Activated T-cell treated with anti-CD3 and anti-CD28 coated beads for 1 hour (primary cell): ENCODE results near the gene IGFBP7.

Experiments
- DNase-seq: peaks from one replicate; pipeline ENCODE4 v3.0.0-alpha.2; 2020; ENCODE audit warnings: low read depth

The IGFBP7 gene

DNA sequence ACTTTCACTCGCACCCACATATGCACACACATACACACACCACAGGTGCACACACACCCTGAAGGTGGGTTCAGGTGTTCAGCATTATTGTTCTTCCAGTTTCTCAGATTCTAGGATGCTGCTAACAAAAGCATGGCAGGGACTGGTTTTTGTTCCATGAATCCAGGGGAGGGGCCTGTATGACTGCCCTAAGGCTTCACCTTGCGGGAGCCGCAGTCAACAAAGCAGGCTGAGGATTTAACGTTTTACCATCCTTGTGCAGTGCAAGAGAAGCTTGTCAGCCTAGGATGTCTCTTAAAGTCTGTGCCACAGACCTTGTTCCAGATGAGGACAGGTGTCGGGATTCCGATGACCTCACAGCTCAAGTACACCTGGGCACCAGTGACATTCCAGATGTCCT, 69.7 kb downstream of the IGFBP7 start:
- DNase-seq, result no peak

DNA sequence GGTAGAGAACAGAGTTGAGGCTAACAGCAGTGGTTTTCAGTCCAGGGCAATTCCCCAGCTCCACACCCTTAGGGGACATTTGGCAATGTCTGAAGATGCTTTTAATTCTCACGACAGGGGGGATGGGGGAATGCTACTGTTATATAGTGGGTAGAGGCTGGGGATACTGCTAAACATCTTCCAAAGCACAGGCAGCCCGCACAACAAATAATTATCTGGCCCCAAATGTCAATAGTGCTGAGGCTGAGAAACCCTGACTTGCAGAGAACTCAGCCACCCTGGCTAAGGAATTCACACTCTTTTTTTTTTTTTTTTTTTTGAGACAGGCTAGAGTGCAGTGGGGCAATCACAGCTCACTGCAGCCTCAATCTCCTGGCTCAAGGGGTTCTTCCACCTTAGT, 70.8 kb downstream of the IGFBP7 start:
- no peak for DNase-seq

DNA sequence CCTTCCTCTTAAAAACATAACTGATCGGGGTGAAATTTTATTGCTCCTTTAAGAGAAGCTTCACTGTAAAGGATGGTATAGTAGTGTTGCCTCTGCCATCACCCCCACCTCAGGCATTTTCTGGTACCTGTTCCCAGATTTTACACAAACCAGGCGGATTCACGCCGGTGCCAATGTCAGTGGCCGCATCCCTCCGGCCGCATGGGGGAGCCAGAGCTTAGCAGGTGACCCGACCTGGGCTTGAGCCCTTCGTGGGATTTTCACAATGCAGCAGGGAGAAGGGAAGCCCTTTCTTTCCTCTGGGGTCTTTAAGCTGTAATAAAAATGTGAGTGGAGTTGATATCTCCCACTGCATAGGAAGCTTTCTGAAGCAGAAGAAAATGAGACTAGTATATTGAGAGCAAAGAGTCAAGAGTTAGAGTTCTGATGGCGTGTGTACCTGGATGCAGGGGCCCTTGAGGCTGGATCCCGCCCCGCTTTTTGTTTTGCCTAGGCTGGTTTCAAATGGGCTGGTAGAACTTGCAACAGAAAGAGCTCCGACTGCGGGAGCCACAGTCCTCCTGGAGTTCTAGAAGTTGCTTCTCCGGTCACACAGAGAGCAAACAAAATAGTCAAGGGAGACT, 72.1 kb downstream of the IGFBP7 start:
- DNase-seq, result no peak

DNA sequence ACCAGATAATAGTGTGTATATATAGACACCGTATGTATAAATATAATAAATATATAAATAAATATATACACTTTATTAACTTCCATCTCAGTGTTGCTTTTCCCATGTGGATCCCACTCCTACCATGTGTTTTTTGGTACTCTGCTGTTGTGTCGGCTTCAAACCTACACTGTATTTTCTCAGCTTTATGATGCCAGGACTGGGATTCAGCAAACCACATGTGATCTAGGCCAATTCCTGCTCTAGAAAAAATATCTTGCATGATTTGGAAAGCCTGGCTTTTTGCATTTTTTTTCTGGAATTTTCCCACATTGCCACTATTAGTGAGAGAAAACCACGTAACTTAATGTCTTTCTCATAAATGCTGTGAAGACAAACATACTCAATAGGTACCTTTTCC, 75.7 kb downstream of the IGFBP7 start:
- no peak for DNase-seq

DNA sequence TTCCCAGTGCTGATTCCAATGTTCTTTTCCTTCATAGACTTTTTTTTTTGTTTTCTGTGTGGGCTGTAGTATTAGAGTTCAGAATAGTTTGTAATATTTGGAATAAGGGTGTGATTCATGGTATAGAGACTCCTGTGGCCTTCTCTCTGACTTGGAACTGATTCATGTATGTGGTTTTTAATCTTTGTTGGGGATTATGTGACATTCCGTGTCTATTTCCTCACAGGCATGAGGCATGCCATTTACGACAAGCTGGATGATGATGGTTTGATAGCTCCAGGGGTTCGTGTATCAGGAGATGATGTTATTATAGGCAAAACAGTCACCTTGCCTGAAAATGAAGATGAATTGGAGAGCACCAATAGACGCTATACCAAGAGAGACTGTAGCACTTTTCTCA, 87.1 kb downstream of the IGFBP7 start:
- no peak for DNase-seq

DNA sequence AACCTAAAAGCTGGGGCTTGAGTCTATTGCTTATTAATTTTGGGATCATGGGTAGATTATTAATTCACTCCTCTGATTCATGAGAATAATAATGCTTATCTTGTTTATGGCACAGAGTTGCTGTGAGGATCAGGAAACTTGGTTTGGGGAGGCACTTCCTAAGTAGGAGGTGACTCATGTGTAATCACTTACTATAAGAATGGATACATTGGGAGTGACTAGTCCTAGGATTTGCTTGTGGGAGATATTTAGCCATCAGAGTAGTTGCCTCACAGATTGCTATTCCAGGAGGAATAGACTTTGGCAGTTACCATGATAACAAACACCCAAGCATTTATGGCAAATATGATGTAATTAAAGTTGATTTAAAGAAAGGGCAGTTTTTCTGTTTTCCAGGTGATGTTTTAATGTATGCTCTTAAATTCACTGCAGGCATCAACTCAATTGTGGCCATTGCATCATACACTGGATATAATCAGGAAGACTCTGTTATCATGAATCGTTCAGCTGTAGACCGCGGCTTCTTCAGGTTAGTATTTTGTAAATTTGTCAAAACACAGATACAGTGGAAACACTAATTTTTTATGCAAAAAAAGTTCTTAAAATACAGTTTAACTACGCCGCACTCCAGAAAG, 89.6 kb downstream of the IGFBP7 start:
- no peak for DNase-seq

DNA sequence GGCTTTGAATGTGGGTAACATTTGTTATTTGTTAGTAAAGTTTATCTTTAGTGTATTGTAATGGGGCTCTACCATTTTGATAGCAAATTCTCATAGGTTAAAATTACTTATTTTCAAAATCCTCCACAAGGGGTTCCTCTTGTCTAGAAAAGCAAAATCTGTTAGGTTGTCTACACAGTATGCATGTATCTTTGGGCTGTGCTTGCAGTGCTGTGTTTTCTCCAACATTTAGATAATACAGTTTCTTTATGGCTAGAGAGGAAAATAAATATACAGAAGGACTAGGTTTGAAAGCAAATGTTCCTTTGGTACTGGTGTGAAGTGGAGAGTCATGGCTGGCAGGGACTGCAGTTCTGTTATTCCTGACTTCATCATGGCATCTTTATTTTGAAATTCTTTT, 91.2 kb downstream of the IGFBP7 start:
- no peak for DNase-seq

DNA sequence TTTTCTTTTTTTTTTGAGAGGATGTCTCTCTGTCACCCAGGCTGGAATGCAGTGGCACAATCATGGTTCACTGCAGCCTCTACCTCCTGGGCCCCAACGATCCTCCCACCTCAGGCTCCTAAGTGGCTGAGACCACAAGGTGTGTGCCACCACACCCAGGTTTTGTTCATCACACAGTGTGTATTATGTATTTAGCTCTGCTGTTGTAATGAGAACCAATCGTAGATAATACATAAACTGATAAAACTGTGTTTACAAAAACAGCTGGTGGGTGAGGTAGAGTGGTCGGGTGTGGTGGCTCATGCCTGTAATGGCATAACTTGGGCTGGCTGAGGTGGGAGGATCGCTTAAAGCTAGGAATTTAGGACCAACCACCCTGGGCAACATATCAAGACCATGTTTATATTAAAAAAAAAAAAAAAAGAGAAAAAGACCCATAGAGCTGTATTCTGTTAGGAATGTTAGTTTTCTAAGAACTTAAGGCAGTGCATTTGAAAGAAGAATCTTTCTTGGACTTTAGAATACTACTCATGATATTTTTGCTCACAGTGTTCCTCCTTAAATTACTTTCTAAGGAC, 96.6 kb downstream of the IGFBP7 start:
- DNase-seq, result no peak

DNA sequence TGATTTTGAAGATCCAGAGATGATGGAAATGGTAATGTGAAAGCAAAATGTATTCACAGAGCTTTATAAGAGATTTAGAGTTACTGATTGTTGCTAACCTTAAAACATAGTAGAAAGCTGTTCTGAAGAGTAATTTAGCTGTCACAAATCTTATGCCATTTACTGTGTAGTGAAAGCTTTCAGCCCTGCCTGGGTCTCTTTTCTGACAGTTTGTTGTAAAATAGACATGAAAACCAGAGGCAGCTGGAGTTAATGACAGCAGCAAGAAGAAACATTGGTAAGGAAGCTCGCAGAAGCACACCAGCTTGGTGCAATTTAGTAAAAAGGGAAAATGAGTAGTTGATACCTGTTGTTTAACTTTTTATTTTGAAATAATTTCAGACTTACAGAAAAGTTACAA, 110.4 kb downstream of the IGFBP7 start:
- DNase-seq, result no peak

DNA sequence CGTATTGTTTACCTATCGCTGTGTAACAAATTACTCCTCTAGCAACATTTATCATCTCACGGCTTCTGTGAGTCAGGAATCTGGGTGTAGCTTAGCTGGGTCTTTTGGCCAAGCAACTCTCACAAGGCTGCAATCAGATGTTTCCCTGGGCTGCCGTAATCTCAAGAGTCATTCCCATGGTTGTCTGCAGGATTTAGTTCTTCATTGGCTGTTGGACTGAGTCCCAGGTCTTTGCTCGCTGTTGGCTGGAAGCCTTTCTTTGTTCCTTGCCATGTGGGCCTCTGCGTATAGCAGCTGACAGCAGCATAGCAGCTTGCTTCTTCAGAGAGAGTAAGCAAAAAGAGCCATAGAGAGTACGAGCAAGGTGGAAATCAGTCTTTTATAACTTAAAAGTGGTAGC, 114.7 kb downstream of the IGFBP7 start:
- no peak for DNase-seq

DNA sequence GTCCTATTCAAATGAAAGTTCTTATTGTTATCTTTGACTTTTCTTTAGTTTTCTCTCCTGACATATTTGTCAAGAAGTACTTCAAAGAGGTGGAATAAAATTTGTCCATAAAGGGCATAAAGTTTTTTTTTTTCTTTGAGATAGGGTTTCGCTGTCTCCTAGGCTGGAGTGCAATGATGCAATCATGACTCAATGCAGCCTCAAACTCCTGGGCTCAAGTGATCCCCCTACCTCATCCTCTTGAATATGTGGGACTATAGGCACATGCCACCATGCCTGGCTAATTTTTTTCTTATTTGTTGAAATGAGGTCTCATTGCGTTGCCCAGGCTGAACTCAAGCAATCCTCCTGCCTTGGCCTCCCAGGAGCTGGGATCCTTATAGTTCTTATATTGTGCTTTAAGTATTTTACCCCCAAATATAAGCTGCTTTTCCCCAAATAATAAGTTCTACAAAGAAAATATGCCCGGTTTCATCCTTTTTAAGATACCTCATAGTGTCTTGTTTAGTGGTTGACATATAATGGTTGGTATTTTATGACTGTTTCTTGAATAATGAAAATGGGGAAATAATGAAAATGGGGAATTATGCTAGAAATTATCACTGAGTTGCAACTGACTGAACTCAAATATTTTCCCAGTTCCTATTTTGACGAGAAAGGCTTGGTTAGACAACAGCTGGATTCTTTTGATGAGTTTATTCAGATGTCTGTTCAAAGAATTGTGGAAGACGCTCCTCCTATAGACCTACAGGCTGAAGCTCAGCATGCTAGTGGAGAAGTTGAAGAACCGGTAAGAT, 119.9 kb downstream of the IGFBP7 start:
- DNase-seq, result no peak

DNA sequence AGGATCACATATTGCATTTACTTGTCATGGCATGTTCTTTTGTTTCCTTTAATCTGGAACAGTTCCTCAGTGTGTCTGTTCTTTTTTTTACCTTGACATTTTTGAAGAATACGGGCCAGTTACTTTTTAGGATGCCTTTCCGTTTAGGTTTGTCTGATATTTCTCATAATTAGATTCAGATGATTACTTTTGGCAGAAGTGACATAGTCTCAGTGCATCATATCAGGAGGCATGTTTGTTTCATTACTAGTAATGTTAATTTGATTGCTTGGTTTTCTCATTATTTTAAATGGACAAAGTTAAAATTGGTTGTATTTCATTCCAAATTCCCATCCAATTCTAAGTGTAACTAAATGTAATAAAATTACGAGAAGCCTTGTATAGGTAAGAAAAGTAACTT, 123.2 kb downstream of the IGFBP7 start:
- no peak for DNase-seq

DNA sequence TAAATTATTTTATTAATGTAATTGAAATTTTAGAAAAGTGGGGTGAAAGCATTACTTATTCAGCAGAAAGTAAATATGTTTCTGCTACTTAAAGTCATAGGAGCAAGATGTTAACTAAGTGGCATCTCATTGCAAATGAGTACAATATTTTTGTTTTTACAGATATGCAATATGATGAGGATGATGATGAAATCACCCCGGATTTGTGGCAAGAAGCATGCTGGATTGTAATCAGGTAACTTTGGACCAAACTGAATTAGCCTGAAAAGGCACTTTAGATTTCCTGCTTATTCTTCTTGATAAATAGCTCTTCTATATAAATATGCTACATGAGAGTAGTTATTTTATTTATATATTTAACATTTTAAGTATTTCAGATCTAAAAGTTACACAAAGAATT, 124.0 kb downstream of the IGFBP7 start:
- no peak for DNase-seq

DNA sequence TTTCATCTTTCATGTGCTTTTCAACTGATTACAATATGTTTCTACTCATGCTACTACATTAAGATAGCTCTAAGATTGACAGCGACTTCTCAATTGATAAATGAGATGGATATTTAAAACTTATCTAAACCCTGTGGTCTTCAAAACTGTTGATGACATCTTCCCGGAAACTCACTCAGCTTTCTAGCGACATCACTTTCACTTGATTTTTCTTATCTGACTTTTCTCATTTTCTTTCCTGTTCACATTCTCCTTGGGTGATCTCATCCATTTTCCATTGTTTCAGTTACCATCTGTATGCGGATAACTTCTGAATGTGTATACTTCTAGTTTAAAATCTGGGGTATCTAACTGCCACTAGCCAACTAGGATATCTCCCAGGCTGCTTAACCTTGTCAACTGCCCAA, 128.4 kb downstream of the IGFBP7 start:
- no peak for DNase-seq
